HepG2 (cell line): ENCODE data around the gene PCIF1. TPM values are rescaled to one million over a fixed set of nuclear protein-coding genes. Genes with fewer than 3 reads are reported as not detected.

Experiments
- ASH2L ChIP-seq: fragments of 300-600, 200-600 bp; sonication (generic); IDR thresholded peaks from 2 replicates; pipeline ENCODE4 v1.7.0; 2017; ENCODE audit warnings: low read depth, mild to moderate bottlenecking, moderate library complexity, mixed read lengths, low read length; ENCODE audit not compliant: insufficient read length
- BHLHE40 ChIP-seq: IDR thresholded peaks from 2 replicates; pipeline ENCODE4 v1.6.1; 2011; ENCODE audit warnings: low read length, improper control_type of control experiment
- CREB1 ChIP-seq, 2 experiments: fragments of 450-650 bp in 1 of 2; IDR thresholded peaks; 2 replicates each; pipeline ENCODE4 v1.6.1; 2016 to 2017; ENCODE audit warnings: control low read depth in 1 of 2, mild to moderate bottlenecking in 1 of 2, missing compliant biosample characterization in 1 of 2, missing genetic modification characterization in 1 of 2
- ETV6 ChIP-seq: sonication (generic); formaldehyde crosslinking; conservative IDR thresholded peaks from 2 replicates; pipeline ENCODE4 v1.4.0; 2020; ENCODE audit warnings: missing genetic modification reagents
- KAT8 ChIP-seq: IDR thresholded peaks from 2 replicates; pipeline ENCODE4 v1.6.1; 2016; ENCODE audit warnings: missing genetic modification reagents, missing compliant biosample characterization
- KLF9 ChIP-seq: IDR thresholded peaks from 2 replicates; pipeline ENCODE4 v1.6.1; 2016; ENCODE audit warnings: low read depth
- REXO4 ChIP-seq: sonication (generic); formaldehyde crosslinking; IDR thresholded peaks from 2 replicates; pipeline ENCODE4 v1.8.0; 2022; ENCODE audit warnings: missing genetic modification reagents, mild to moderate bottlenecking, borderline replicate concordance
- SP2 ChIP-seq: sonication (generic); formaldehyde crosslinking; IDR thresholded peaks from 2 replicates; pipeline ENCODE4 v1.5.1; 2020; ENCODE audit warnings: mild to moderate bottlenecking, missing genetic modification reagents
- ZNF326 ChIP-seq: sonication (generic); formaldehyde crosslinking; IDR thresholded peaks from 2 replicates; pipeline ENCODE4 v1.4.0; 2020; ENCODE audit warnings: missing genetic modification reagents, borderline replicate concordance
- ZNF354B ChIP-seq: sonication (generic); formaldehyde crosslinking; IDR thresholded peaks from 2 replicates; pipeline ENCODE4 v1.8.0; 2022; ENCODE audit warnings: mild to moderate bottlenecking, missing genetic modification reagents
- ZNF430 ChIP-seq: sonication (generic); formaldehyde crosslinking; IDR thresholded peaks from 2 replicates; pipeline ENCODE4 v1.9.0; 2021; ENCODE audit warnings: mild to moderate bottlenecking, missing genetic modification reagents
- ZNF713 ChIP-seq: sonication (generic); formaldehyde crosslinking; IDR thresholded peaks from 2 replicates; pipeline ENCODE4 v1.4.0; 2020; ENCODE audit warnings: mild to moderate bottlenecking, missing genetic modification reagents
- ZNF775 ChIP-seq: sonication (generic); formaldehyde crosslinking; IDR thresholded peaks from 2 replicates; pipeline ENCODE4 v1.4.0; 2020; ENCODE audit warnings: missing genetic modification reagents, mild to moderate bottlenecking, moderate library complexity, borderline replicate concordance
- ZNF83 ChIP-seq: sonication (generic); formaldehyde crosslinking; IDR thresholded peaks from 2 replicates; pipeline ENCODE4 v1.4.0; 2020; ENCODE audit warnings: missing genetic modification reagents, mild to moderate bottlenecking, borderline replicate concordance
- ZNF839 ChIP-seq: sonication (generic); formaldehyde crosslinking; IDR thresholded peaks from 2 replicates; pipeline ENCODE4 v1.4.0; 2020; ENCODE audit warnings: missing genetic modification reagents, mild to moderate bottlenecking, borderline replicate concordance
- polyA plus RNA-seq, 8 experiments: library from polyadenylated mRNA; depleted of rRNA in 3 of 8; stranded (reverse) in 7 of 8; unstranded in 1 of 8; fragments of >200 nt; fragmentation: Illumina TruSeq in 4 of 8; extraction: Trizol in 4 of 8; gene quantifications; 2 replicates each; pipeline versions ENCODE4 v1.2.1 to v1.2.3, GENCODE V29; 2011 to 2016; ENCODE audit warnings: low read depth in 4 of 8, missing spikeins in 1 of 8, mixed read lengths in 1 of 8; ENCODE audit not compliant: insufficient read depth in 1 of 8
- total RNA-seq, 5 experiments: library from RNA; depleted of rRNA; stranded (reverse); fragments of >200 nt; fragmentation: Illumina TruSeq; extraction: Trizol; gene quantifications; 2 replicates each; pipeline ENCODE4 v1.2.3, GENCODE V29; 2016; ENCODE audit warnings: low read depth in 1 of 5
- TF ChIP-seq, protein P1 (sequence below): sonication (generic); formaldehyde crosslinking; IDR thresholded peaks from 2 replicates; pipeline ENCODE4 v1.9.0; 2021; ENCODE audit warnings: missing genetic modification reagents, borderline replicate concordance
- TF ChIP-seq, protein P2 (sequence below): sonication (generic); formaldehyde crosslinking; IDR thresholded peaks from 2 replicates; pipeline ENCODE4 v1.8.0; 2022; ENCODE audit warnings: mild to moderate bottlenecking, missing genetic modification reagents, borderline replicate concordance
- TF ChIP-seq, protein P3 (sequence below): sonication (generic); formaldehyde crosslinking; conservative IDR thresholded peaks from 2 replicates; pipeline ENCODE4 v1.8.1; 2023; ENCODE audit warnings: missing genetic modification reagents
- TF ChIP-seq, protein P4 (sequence below): sonication (generic); formaldehyde crosslinking; IDR thresholded peaks from 2 replicates; pipeline ENCODE4 v1.8.1; 2023; ENCODE audit warnings: missing genetic modification reagents, mild to moderate bottlenecking, borderline replicate concordance
- TF ChIP-seq, protein P5 (sequence below): sonication (generic); formaldehyde crosslinking; IDR thresholded peaks from 2 replicates; pipeline ENCODE4 v1.4.0; 2020; ENCODE audit warnings: missing genetic modification reagents, borderline replicate concordance

Gene PCIF1
- total and polyA plus RNA-seq, 2 of the 13 experiments (the other 11 are each of a cell fraction or from before 2014, with no cell fraction given) = 20.9 to 24.4 TPM

DNA sequence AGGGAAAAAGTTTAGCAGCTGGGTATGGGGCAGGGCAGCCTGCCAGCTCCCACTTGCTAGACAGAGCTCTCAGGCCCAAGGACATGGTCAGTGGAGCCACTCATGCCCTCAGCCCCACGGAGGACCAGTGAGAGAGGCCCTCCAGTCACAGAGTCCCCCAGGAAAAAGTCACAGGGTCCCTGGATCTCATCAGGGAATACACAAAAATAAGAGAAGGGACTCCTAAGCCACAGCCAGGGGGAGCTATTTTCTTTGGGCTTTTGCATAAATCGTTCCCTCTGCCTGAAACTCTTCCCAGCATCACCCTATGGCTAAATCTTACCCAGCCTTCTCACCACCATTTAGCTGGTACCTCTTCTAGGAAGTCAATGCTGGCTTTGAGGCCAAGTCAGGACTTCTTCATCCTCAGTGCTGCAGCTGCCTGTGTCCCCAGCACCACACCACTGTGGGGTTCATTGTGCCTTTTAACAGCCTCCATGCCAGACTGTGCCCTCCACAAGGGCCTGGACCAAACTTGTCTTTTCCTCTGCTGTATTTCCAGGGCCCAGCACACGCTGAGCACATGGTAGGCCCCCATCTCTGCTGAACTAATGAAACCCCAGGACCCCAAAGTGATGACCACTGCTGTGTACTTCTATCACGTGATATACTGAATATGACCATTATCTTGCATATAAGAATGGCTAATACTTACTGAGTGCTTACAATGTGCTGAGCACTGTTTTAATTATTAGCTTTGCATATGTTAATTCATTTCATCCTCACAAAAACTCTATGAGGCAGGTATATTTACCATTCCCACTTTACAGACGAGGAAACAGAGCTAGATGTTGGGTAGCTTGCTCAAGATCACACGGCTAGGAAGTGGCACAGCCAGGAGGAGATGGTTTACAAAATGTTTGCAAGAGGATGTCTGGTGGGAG, 35.5 kb downstream of the PCIF1 start (continued):
- TF ChIP-seq, protein P1, sequence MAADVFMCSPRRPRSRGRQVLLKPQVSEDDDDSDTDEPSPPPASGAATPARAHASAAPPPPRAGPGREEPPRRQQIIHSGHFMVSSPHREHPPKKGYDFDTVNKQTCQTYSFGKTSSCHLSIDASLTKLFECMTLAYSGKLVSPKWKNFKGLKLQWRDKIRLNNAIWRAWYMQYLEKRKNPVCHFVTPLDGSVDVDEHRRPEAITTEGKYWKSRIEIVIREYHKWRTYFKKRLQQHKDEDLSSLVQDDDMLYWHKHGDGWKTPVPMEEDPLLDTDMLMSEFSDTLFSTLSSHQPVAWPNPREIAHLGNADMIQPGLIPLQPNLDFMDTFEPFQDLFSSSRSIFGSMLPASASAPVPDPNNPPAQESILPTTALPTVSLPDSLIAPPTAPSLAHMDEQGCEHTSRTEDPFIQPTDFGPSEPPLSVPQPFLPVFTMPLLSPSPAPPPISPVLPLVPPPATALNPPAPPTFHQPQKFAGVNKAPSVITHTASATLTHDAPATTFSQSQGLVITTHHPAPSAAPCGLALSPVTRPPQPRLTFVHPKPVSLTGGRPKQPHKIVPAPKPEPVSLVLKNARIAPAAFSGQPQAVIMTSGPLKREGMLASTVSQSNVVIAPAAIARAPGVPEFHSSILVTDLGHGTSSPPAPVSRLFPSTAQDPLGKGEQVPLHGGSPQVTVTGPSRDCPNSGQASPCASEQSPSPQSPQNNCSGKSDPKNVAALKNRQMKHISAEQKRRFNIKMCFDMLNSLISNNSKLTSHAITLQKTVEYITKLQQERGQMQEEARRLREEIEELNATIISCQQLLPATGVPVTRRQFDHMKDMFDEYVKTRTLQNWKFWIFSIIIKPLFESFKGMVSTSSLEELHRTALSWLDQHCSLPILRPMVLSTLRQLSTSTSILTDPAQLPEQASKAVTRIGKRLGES (CRISPR knock-in tag) = no peak
- TF ChIP-seq ZNF713 (CRISPR knock-in tag) (0 out of 2 replicates have a peak, but pooled peaks have one; percentile 47), ZNF83 (CRISPR knock-in tag) (no peak), ZNF775 (CRISPR knock-in tag) (no peak), REXO4 (no peak), KAT8 (CRISPR knock-in tag) (no peak), ZNF326 (no peak), BHLHE40 (no peak), ZNF839 (CRISPR knock-in tag) (0 out of 2 replicates have a peak, but pooled peaks have one; percentile 56), ZNF430 (CRISPR knock-in tag) (no peak), ETV6 (CRISPR knock-in tag) (no peak), KLF9 (CRISPR knock-in tag) (no peak), SP2 (CRISPR knock-in tag) (no peak; the same call in 1 of the 2 replicates), CREB1 (IDR thresholded peaks at IDR 0.05) (no peak), CREB1 (CRISPR knock-in tag; IDR thresholded peaks at IDR 0.05) (no peak), ASH2L (no peak), ZNF354B (peak; percentile 42; the same call in 1 of the 2 replicates)
- TF ChIP-seq, protein P2, sequence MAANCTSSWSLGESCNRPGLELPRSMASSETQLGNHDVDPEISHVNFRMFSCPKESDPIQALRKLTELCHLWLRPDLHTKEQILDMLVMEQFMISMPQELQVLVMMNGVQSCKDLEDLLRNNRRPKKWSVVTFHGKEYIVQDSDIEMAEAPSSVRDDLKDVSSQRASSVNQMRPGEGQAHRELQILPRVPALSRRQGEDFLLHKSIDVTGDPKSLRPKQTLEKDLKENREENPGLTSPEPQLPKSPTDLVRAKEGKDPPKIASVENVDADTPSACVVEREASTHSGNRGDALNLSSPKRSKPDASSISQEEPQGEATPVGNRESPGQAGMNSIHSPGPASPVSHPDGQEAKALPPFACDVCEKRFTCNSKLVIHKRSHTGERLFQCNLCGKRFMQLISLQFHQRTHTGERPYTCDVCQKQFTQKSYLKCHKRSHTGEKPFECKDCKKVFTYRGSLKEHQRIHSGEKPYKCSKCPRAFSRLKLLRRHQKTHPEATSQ (CRISPR knock-in tag) = no peak
- TF ChIP-seq, protein P3, sequence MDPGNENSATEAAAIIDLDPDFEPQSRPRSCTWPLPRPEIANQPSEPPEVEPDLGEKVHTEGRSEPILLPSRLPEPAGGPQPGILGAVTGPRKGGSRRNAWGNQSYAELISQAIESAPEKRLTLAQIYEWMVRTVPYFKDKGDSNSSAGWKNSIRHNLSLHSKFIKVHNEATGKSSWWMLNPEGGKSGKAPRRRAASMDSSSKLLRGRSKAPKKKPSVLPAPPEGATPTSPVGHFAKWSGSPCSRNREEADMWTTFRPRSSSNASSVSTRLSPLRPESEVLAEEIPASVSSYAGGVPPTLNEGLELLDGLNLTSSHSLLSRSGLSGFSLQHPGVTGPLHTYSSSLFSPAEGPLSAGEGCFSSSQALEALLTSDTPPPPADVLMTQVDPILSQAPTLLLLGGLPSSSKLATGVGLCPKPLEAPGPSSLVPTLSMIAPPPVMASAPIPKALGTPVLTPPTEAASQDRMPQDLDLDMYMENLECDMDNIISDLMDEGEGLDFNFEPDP (CRISPR knock-in tag) = no peak
- TF ChIP-seq, protein P4, sequence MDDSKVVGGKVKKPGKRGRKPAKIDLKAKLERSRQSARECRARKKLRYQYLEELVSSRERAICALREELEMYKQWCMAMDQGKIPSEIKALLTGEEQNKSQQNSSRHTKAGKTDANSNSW (CRISPR knock-in tag) = no peak; the same call in 1 of the 2 replicates
- TF ChIP-seq, protein P5, sequence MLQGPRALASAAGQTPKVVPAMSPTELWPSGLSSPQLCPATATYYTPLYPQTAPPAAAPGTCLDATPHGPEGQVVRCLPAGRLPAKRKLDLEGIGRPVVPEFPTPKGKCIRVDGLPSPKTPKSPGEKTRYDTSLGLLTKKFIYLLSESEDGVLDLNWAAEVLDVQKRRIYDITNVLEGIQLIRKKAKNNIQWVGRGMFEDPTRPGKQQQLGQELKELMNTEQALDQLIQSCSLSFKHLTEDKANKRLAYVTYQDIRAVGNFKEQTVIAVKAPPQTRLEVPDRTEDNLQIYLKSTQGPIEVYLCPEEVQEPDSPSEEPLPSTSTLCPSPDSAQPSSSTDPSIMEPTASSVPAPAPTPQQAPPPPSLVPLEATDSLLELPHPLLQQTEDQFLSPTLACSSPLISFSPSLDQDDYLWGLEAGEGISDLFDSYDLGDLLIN (CRISPR knock-in tag) = no peak
